Suppressor macrophage (primary cell): ENCODE measurements around the gene GALNT14.
A peak's percentile ranks its signal among the peaks of the same experiment; 100 is the strongest.

Experiments used
- DNase-seq, 4 experiments: peaks; one replicate each; pipeline ENCODE4 v3.0.0-alpha.2; 2020 to 2022

GALNT14 gene

GRCh38 chr2:30971231-30972025 is 166.8 kb downstream of the GALNT14 start:
- DNase-seq: no peak

GRCh38 chr2:30968660-30969397 is 169.4 kb downstream of the GALNT14 start:
- DNase-seq: no peak

- DNase-seq: no peak
Measured at GRCh38 chr2:30966786-30967185, 171.5 kb downstream of the GALNT14 start.

GRCh38 chr2:30965022-30965531 is 173.2 kb downstream of the GALNT14 start:
- DNase-seq: no peak

GRCh38 chr2:30964334-30965005 is 173.8 kb downstream of the GALNT14 start:
- no peak for DNase-seq

- no peak for DNase-seq
Measured at GRCh38 chr2:30963184-30963583, 175.1 kb downstream of the GALNT14 start.

GRCh38 chr2:30960213-30960612 is 178.0 kb downstream of the GALNT14 start:
- DNase-seq: no peak

GRCh38 chr2:30959653-30960052 is 178.6 kb downstream of the GALNT14 start:
- DNase-seq: no peak

GRCh38 chr2:30958918-30959265 is 179.3 kb downstream of the GALNT14 start:
- DNase-seq: peak; percentile 19 to 52 (median 50)

- no peak for DNase-seq
Measured at GRCh38 chr2:30958193-30958917, 179.9 kb downstream of the GALNT14 start.

GRCh38 chr2:30957591-30957990 is 180.6 kb downstream of the GALNT14 start:
- no peak for DNase-seq

GRCh38 chr2:30956995-30957394 is 181.2 kb downstream of the GALNT14 start:
- no peak for DNase-seq

- DNase-seq: no peak
Measured at GRCh38 chr2:30955516-30956132, 182.6 kb downstream of the GALNT14 start.

- DNase-seq: no peak
Measured at GRCh38 chr2:30950339-30950738, 187.9 kb downstream of the GALNT14 start.

GRCh38 chr2:30949435-30949834 is 188.8 kb downstream of the GALNT14 start:
- no peak for DNase-seq

- no peak for DNase-seq
Measured at GRCh38 chr2:30948857-30949256, 189.4 kb downstream of the GALNT14 start.

- DNase-seq: no peak
Measured at GRCh38 chr2:30948130-30948529, 190.1 kb downstream of the GALNT14 start.

GRCh38 chr2:30947686-30948085 is 190.6 kb downstream of the GALNT14 start:
- DNase-seq: no peak

GRCh38 chr2:30942419-30942818 is 195.8 kb downstream of the GALNT14 start:
- DNase-seq: no peak

- DNase-seq: no peak
Measured at GRCh38 chr2:30940839-30941238, 197.4 kb downstream of the GALNT14 start.

- no peak for DNase-seq
Measured at GRCh38 chr2:30939364-30939763, 198.9 kb downstream of the GALNT14 start.

GRCh38 chr2:30938196-30938595 is 200.0 kb downstream of the GALNT14 start:
- no peak for DNase-seq
